Occipital lobe (tissue), 2 donors: ENCODE results near the gene DOCK2. TPM values are rescaled to one million over a fixed set of nuclear protein-coding genes. Genes with fewer than 3 reads are reported as not detected.

Experiments used
- DNase-seq: peaks from one replicate; lab custom pipeline; 2025; lab: John Stamatoyannopoulos, UW
- total RNA-seq: library from RNA; depleted of rRNA; stranded (reverse); fragments of >200 nt; gene quantifications from one replicate; pipeline ENCODE4 v1.2.3, GENCODE V29; 2014

The DOCK2 gene
- total RNA-seq, 1 donor from 2014 or later, result 6.4 TPM

GRCh38 chr5:169861433-169861832, 224.4 kb downstream of the DOCK2 start:
- no peak for DNase-seq

GRCh38 chr5:169861934-169862333, 224.9 kb downstream of the DOCK2 start:
- no peak for DNase-seq

DNA sequence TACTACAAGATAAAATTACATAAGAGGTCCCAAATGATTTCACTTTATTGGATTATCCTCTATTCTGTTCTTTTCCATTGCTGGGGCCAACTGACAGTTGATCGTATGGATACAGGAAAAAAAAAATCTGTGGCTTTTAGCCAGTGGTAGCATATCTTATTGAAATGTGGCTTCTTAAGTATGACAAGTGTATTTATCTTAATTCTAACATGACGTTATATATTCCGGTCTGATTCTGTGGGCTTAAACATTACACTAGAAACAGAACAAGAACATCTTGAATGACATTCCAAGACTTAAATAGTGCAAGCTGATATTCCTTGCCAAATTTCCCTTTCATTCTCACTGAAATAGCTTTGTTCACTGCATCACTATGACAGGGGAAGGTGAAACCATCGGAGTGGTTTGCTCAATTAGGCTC, 225.3 kb downstream of the DOCK2 start:
- no peak for DNase-seq

- DNase-seq, result no peak
Observed at GRCh38 chr5:169864483-169864882, 227.4 kb downstream of the DOCK2 start.

GRCh38 chr5:169867347-169867746, 230.3 kb downstream of the DOCK2 start:
- DNase-seq, result no peak

- DNase-seq, result no peak
Observed at GRCh38 chr5:169869066-169869465, 232.0 kb downstream of the DOCK2 start.

- no peak for DNase-seq
Observed at GRCh38 chr5:169870211-169870610, 233.1 kb downstream of the DOCK2 start.

DNA sequence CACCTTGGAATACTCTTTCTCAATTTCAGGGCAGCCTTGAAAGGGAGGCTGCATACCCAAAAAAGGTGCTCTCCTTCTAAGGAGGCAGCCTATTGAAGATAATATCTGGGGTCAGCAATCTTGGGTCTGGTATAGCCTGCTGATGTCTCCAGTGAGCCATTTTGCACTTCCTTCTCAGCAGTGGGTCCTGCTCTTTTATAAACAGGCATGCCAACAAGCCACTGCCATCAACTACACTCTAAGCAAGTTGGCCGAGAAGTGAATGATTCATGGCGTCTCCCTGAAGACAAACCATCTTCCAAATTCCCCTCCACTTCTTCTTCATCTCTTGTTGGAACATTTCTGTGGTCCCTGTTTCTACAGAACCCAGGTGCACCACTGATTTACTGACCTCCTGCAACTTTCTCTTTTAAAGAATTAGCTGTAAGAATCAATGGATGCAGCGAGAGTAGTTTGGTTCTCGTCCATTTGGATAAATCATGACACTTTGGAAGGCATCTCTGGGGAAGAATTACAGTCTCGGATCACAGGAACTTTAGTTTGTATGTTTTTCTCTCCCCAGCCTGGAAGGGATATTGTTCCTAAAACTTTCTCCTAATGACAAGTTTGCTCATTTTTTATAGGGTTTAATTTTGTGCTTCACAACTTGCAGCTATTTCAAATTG, 234.9 kb downstream of the DOCK2 start:
- no peak for DNase-seq

GRCh38 chr5:169873642-169874041, 236.6 kb downstream of the DOCK2 start:
- DNase-seq, result peak; percentile 18

DNA sequence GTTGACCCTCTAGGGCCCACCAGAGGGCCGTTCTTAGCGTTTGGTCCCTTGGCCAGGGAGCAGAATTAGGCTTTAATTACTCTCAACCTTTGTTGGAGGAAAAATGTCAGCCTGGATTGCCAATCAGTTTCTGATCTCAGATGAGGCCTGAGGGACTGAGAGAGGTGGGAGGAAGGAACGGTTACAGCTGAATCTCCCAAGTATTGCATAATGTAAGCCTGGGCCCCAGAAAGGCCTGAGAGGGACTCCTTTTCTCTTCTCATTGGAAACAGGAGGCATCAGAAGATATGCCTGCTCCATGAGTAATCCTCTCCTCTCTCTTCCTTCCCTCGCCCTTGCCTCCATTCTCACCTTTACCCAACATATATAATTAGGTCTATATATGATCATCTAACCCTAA, 237.5 kb downstream of the DOCK2 start:
- DNase-seq, result no peak

GRCh38 chr5:169875091-169875728, 238.1 kb downstream of the DOCK2 start:
- DNase-seq, result no peak

- no peak for DNase-seq
Observed at GRCh38 chr5:169875731-169876130, 238.7 kb downstream of the DOCK2 start.

GRCh38 chr5:169876386-169876785, 239.3 kb downstream of the DOCK2 start:
- no peak for DNase-seq

GRCh38 chr5:169880012-169880663, 243.1 kb downstream of the DOCK2 start:
- DNase-seq, result no peak

DNA sequence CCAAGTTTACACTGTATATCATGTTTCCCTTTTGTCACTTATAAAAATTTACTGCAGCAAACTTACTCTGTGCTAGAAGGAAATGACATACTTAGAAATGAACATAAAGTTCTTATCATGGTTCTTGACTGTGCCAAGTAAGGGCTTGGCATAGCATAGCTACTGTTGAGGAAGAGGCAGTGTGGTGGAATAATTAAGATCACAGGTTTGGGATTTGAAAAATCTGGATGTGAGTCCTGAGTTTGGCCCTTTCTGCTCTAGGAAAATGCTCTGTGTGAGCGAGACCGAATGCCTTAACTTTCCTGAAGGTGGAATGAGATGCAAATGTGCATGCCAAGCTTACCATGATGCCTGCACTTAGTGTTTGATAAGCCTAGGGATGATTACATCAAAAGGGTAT, 243.7 kb downstream of the DOCK2 start:
- no peak for DNase-seq

- DNase-seq, result no peak
Observed at GRCh38 chr5:169881702-169882303, 244.7 kb downstream of the DOCK2 start.

GRCh38 chr5:169886033-169886432, 249.0 kb downstream of the DOCK2 start:
- no peak for DNase-seq

- DNase-seq, result no peak
Observed at GRCh38 chr5:169886677-169887076, 249.6 kb downstream of the DOCK2 start.

DNA sequence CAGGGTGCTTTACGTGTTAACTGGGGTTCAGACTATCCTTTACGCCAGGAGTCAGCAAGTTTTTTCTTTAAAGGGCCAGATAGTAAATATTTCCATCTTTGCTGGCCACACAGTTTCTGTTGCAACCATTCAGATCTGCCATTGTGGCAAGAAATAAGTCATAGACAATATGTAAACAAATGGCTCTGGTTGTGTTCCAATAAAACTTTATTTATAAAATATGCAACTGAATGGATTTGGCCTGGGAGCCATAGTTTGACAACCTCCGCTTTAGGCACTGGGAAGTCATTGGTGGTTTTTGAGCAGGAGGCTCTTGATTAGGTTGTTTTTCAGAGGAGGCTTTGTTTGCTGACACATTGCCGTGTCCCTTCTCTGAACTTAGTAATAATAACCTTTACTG, 252.5 kb downstream of the DOCK2 start:
- DNase-seq, result no peak

DNA sequence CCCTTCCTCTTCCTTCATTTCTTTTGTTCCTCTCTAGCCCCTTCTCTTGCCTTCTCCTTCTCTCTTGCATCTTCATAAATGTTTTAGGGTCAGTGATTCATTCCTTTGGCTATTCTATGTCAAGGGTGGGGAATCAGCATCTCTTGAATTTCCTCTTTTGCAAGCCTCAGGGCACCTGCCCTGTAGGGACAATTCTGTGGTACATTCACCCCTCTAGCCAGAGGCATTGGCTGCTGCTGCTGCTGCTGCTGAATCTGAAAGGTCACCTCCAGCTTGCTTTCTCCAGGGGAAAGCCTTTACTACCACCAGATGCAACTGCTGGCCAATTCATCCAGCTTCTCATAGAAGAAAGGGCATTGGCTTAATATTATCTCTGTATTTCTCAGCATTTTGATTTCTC, 255.9 kb downstream of the DOCK2 start:
- DNase-seq, result no peak

GRCh38 chr5:169893571-169893970, 256.5 kb downstream of the DOCK2 start:
- no peak for DNase-seq

DNA sequence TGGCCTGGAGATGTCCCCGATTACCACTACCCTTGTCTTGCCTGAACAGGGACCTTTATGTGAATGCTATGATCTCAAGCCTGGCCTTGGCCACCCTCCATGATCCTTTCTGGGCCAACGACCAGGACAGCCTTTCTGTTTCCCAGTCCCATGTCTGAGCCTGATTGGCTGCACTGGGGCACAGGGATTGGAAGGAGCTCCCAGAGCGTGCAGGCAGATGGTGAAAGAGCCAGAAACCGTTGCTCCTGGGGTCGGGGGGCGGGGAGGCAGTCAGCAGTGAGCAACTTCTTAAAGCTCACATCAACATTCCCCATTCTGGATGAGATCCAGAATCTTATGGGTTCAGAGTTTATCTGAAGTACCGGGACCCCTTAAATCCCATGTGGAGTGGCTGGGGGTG, 258.9 kb downstream of the DOCK2 start:
- peak; percentile 67 for DNase-seq
